ENCODE data around the gene DYSF.

DNA sequence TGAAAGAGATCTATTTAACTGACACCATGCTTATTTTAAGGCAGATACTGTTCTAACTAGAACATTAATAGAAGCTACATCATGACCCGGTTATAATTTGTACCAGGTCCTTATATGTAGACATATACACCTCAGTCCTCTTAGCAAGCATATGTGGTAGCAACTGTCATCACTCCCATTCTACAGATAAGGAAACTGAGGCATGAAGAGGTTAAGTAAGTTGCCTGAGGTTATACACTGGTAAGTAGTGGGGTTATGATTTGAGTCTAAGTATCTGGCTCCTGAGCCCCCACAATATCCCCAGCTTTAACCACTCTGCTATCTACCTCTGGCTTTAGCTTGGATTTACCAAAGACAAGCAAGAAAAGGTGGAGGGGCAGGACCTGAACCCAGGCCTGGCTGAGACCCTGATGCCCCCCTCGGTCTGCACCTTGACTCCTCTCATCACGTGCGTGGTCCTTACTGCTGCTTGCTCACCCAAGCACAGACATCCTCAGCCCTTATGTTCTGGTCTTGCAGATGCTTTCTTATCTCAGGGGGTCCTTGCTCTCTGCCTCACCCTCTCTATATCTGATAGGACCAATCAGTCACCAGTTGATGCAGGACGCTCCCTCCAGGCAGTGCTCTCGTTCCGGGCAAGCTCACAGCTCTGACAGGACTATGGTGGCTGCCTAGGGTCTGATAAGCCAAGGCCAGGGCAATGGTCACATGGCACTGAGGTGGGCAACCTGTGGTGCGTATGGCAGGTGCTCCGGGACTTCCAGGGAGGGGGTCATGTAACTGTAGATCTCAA lies 4.0 kb downstream of the DYSF start:
- TF ChIP-seq POLR2A (IDR thresholded peaks at IDR 0.05): no peak
- no peak for TF ChIP-seq CTCF (IDR thresholded peaks at IDR 0.05)
